PC-3 (cell line): ENCODE measurements around the gene VCAN. TPM values are rescaled to one million over a fixed set of nuclear protein-coding genes. Genes with fewer than 3 reads are reported as not detected.

Source experiments
- ATAC-seq: fragments of 200-7000 bp; cut with Tn5 transposase; 2 replicates; pipeline ENCODE4 v1.9.1; 2020; ENCODE audit warnings: mild to moderate bottlenecking, moderate library complexity
- BruUV-seq: library from RNA; stranded (reverse); fragments of 400-500 nt; replicated peaks from 2 replicates; lab custom pipeline; 2021; lab: Mats Ljungman, UMichigan
- CTCF ChIA-PET: fragments of 300-600 bp; sonication (Branson Sonifier 250); formaldehyde crosslinking; loops from one replicate; lab custom pipeline; 2022; ENCODE audit warnings: antibody characterized with exemption; lab: Charles Lee
- POLR2A ChIA-PET: fragments of 300-600 bp; sonication (Branson Sonifier 250); formaldehyde crosslinking; loops from one replicate; lab custom pipeline; 2022; ENCODE audit warnings: antibody characterized with exemption; ENCODE audit not compliant: unreplicated experiment; lab: Charles Lee
- DNase-seq: peaks from one replicate; pipeline ENCODE4 v3.0.0-alpha.2; 2015
- H2AFZ ChIP-seq: fragments of 300-600 bp; sonication (generic); 2 replicates; pipeline ENCODE4 v1.6.0; 2016; ENCODE audit warnings: antibody characterized with exemption, low read length
- H3F3A ChIP-seq: fragments of 300-600 bp; sonication (generic); one replicate; pipeline ENCODE4 v1.6.0; 2017; ENCODE audit warnings: antibody characterized with exemption, low read length, control low read depth, mild to moderate bottlenecking; ENCODE audit not compliant: unreplicated experiment
- H3K27ac ChIP-seq: fragments of 300-600 bp; sonication (generic); 2 replicates; pipeline ENCODE4 v1.5.1; 2016; ENCODE audit warnings: mild to moderate bottlenecking, low read length
- H3K27me3 ChIP-seq: fragments of 300-600 bp; sonication (generic); 2 replicates; pipeline ENCODE4 v1.6.1; 2016; ENCODE audit warnings: low read length, mixed read lengths
- H3K36me3 ChIP-seq: fragments of 300-600 bp; sonication (generic); 2 replicates; pipeline ENCODE4 v1.6.1; 2016; ENCODE audit warnings: low read depth, mixed run types, low read length, mixed read lengths
- H3K4me1 ChIP-seq: fragments of 300-600 bp; sonication (generic); 2 replicates; pipeline ENCODE4 v1.5.1; 2016; ENCODE audit warnings: low read length; ENCODE audit not compliant: insufficient read depth
- H3K4me2 ChIP-seq: fragments of 300-600 bp; sonication (generic); 2 replicates; pipeline ENCODE4 v1.6.0; 2016; ENCODE audit warnings: low read length
- H3K4me3 ChIP-seq: fragments of 300-600 bp; sonication (generic); 2 replicates; pipeline ENCODE4 v1.5.1; 2016; ENCODE audit warnings: mild to moderate bottlenecking, low read length, mixed read lengths
- H3K79me2 ChIP-seq: fragments of 300-600 bp; sonication (generic); 2 replicates; pipeline ENCODE4 v1.6.1; 2017; ENCODE audit warnings: low read length, mixed read lengths
- H3K9ac ChIP-seq: fragments of 300-600 bp; sonication (generic); 2 replicates; pipeline ENCODE4 v1.6.0; 2016; ENCODE audit warnings: mild to moderate bottlenecking, low read length
- H3K9me2 ChIP-seq: fragments of 300-600 bp; sonication (generic); replicated peaks from 2 replicates; pipeline ENCODE4 v1.6.1; 2016; ENCODE audit warnings: mixed run types, low read length, mixed read lengths
- H3K9me3 ChIP-seq: fragments of 300-600 bp; sonication (generic); 2 replicates; pipeline ENCODE4 v1.6.1; 2016; ENCODE audit warnings: low read length, mixed read lengths
- H4K20me1 ChIP-seq: fragments of 300-600 bp; sonication (generic); 2 replicates; pipeline ENCODE4 v1.6.1; 2016; ENCODE audit warnings: low read length, mixed read lengths
- CTCF ChIP-seq: fragments of 300-600 bp; sonication (generic); conservative IDR thresholded peaks from 2 replicates; pipeline ENCODE4 v1.5.1; 2017; ENCODE audit warnings: antibody characterized with exemption, low read depth, mild to moderate bottlenecking, low read length
- EZH2 ChIP-seq: fragments of 300-600 bp; sonication (generic); IDR thresholded peaks from one replicate; pipeline ENCODE4 v1.6.1; 2017; ENCODE audit warnings: antibody characterized with exemption, mild to moderate bottlenecking, low read length; ENCODE audit not compliant: unreplicated experiment
- EZH2phosphoT487 ChIP-seq: fragments of 300-600 bp; sonication (generic); IDR thresholded peaks from 2 replicates; pipeline ENCODE4 v1.6.1; 2018; ENCODE audit warnings: mild to moderate bottlenecking, antibody characterized with exemption, low read length, borderline replicate concordance
- intact Hi-C: fragments of 100-400 bp; cut with micrococcal nuclease; formaldehyde crosslinking; loops from 2 replicates; pipeline ENCODE4 v1.9.0; 2023
- total RNA-seq: library from RNA; depleted of rRNA; stranded (reverse); fragments of >200 nt; gene quantifications from 2 replicates; pipeline ENCODE4 v1.2.3, GENCODE V29; 2014

VCAN gene
- total RNA-seq, 1 experiment from 2014 or later = 6.2 TPM

DNA sequence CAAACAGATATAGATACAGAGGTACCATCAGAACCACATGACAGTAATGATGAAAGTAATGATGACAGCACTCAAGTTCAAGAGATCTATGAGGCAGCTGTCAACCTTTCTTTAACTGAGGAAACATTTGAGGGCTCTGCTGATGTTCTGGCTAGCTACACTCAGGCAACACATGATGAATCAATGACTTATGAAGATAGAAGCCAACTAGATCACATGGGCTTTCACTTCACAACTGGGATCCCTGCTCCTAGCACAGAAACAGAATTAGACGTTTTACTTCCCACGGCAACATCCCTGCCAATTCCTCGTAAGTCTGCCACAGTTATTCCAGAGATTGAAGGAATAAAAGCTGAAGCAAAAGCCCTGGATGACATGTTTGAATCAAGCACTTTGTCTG lies 69.2 kb downstream of the VCAN start:
- Histone ChIP-seq H3K36me3 (no peaks in the 10 kb centered on the region), H3K27me3 (no peaks in the 10 kb centered on the region), H4K20me1 (no peaks in the 10 kb centered on the region), H3K9me3 (no peaks in the 10 kb centered on the region), H3K79me2 (no peaks in the 10 kb centered on the region), H3K4me2 (no peak overlapping the region), H3F3A (no peaks in the 10 kb centered on the region), H3K9me2 (no peaks in the 10 kb centered on the region), H2AFZ (no peak overlapping the region), H3K27ac (no peak overlapping the region), H3K9ac (no peak overlapping the region), H3K4me3 (no peak overlapping the region), H3K4me1 (no peaks in the 10 kb centered on the region)
- ChIA-PET POLR2A (no interaction called here), CTCF (no interaction called here)
- DNase-seq (no peak), ATAC-seq (no peak)
- no peak for TF ChIP-seq EZH2
- BruUV-seq = no TSS peak
- intact Hi-C loops = no loop called here

DNA sequence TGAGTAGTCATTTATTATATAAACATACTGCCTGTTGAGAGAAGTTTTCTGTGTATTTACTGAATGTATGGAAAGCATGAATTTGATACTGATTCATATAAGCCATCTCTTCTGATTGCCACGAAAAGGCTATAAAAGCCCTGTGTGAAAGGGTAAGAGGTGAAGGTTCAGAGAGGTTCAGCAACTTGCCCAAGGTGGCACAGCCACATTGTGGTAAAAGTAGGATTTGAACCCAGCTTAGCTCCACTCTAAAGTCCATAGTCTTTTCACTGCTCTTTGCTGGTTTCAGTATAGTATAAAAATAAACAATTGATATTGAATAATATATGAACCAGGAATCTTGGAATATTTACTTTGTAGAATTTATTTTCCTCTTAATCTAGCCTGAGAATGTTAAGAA lies 71.3 kb downstream of the VCAN start:
- Histone ChIP-seq H3K79me2 (no peaks in the 10 kb centered on the region), H3K4me3 (no peak overlapping the region), H3K27ac (no peak overlapping the region), H3F3A (no peaks in the 10 kb centered on the region), H3K9ac (no peak overlapping the region), H3K9me2 (no peaks in the 10 kb centered on the region), H4K20me1 (no peaks in the 10 kb centered on the region), H3K4me1 (no peaks in the 10 kb centered on the region), H3K4me2 (no peak overlapping the region), H2AFZ (no peak overlapping the region), H3K27me3 (no peaks in the 10 kb centered on the region), H3K36me3 (no peaks in the 10 kb centered on the region), H3K9me3 (no peaks in the 10 kb centered on the region)
- no TSS peak for BruUV-seq
- ATAC-seq = no peak
- TF ChIP-seq CTCF (no peak), EZH2 (no peak), EZH2phosphoT487 (no peak)
- intact Hi-C loops = no loop called here
- POLR2A ChIA-PET = no interaction called here
- DNase-seq = no peak
- CTCF ChIA-PET = no interaction called here

DNA sequence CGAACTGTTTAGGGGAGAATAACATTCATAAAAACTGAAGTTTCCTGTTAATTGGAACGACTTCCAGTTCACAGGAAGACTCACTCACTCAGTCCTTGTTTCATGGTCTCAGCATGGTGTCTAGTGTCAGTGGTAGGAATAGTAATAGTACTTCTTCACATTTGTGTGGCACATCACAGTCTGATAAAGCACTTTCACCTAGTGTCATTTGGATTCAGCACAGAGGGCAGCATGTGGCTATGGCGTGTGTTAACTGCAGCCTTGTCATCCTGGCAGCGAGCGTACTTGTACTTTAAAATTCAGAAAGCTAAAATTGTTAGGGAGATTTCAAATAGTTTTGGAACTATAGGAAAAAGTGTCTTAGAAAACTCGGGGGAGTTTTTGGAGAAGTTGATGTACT lies 72.4 kb downstream of the VCAN start:
- TF ChIP-seq EZH2phosphoT487 (no peak), EZH2 (no peak), CTCF (no peak)
- Histone ChIP-seq H3F3A (no peaks in the 10 kb centered on the region), H3K9ac (no peak overlapping the region), H3K36me3 (no peaks in the 10 kb centered on the region), H3K79me2 (no peaks in the 10 kb centered on the region), H3K9me3 (no peaks in the 10 kb centered on the region), H3K27ac (no peak overlapping the region), H3K4me1 (no peaks in the 10 kb centered on the region), H2AFZ (no peak overlapping the region), H3K4me3 (no peak overlapping the region), H3K9me2 (no peaks in the 10 kb centered on the region), H3K4me2 (no peak overlapping the region), H3K27me3 (no peaks in the 10 kb centered on the region), H4K20me1 (no peaks in the 10 kb centered on the region)
- CTCF ChIA-PET = no interaction called here
- DNase-seq = no peak
- ATAC-seq = no peak
- intact Hi-C loops = no loop called here
- no TSS peak for BruUV-seq
- POLR2A ChIA-PET = no interaction called here
